ENCODE data around the gene SLC6A6. TPM values are rescaled to one million over a fixed set of nuclear protein-coding genes. Genes with fewer than 3 reads are reported as not detected.

The SLC6A6 gene
- total RNA-seq, 1 donor from 2014 or later = 3.8 TPM

DNA sequence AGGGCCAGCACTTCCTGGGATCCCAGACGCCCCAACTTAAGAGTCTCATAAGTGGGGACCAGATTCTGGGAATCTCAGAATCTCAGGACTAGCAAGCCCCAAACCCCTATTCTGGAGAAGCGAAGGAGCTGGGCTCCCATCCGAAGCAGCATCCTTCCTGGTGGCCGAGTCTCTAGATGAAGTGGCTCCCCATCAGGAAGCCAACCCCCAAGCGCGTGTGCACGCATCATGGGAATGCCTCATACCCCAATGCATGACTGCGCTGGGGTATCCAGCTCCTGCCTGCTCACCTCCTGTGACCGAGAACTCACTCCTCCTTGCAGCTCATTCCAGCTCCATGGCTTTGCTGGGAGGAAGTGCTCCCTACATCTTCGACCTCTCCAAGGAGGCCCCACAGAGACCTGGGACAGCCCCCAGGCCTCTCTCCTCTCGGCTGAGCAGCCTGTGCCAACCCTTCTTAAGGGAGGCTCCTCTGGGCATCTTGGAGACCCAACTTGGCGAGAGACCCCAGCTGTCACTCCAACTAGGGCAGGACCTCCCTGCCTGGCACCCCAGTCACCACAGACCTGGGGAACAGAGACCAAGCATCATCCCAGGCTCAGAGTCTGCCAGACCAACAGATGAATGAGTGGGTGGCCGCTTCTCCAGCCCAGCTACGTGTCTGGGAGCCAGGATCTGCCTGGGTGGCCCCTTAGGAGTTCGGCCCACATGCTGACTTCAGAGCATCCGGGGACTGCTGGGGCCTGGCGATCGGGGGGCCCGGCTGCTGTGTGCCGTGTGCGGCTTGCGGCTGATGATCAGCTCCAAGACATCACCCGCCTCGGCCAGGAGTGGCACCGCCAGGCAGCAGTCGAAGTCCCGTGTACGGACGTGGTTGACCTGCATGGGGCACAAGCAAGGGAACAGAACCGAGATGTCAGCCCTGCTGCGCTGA is 90.8 kb downstream of the SLC6A6 start:
- TF ChIP-seq, protein P1, sequence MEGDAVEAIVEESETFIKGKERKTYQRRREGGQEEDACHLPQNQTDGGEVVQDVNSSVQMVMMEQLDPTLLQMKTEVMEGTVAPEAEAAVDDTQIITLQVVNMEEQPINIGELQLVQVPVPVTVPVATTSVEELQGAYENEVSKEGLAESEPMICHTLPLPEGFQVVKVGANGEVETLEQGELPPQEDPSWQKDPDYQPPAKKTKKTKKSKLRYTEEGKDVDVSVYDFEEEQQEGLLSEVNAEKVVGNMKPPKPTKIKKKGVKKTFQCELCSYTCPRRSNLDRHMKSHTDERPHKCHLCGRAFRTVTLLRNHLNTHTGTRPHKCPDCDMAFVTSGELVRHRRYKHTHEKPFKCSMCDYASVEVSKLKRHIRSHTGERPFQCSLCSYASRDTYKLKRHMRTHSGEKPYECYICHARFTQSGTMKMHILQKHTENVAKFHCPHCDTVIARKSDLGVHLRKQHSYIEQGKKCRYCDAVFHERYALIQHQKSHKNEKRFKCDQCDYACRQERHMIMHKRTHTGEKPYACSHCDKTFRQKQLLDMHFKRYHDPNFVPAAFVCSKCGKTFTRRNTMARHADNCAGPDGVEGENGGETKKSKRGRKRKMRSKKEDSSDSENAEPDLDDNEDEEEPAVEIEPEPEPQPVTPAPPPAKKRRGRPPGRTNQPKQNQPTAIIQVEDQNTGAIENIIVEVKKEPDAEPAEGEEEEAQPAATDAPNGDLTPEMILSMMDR (IDR thresholded peaks at IDR 0.05; ENCODE audit: insufficient read depth, low read length, poor library complexity, severe bottlenecking) = no peak
- Histone ChIP-seq H3K27me3 (ENCODE audit: control insufficient read depth, insufficient read depth, low read length) (peaks cover 5% of the 10 kb centered on the region), H3K36me3 (ENCODE audit: control insufficient read depth, insufficient read depth, low read length) (no peaks in the 10 kb centered on the region), H3K4me3 (ENCODE audit: low read depth, low read length) (no peak overlapping the region)
- DNase-seq (ENCODE audit: low read depth) = no peak

DNA sequence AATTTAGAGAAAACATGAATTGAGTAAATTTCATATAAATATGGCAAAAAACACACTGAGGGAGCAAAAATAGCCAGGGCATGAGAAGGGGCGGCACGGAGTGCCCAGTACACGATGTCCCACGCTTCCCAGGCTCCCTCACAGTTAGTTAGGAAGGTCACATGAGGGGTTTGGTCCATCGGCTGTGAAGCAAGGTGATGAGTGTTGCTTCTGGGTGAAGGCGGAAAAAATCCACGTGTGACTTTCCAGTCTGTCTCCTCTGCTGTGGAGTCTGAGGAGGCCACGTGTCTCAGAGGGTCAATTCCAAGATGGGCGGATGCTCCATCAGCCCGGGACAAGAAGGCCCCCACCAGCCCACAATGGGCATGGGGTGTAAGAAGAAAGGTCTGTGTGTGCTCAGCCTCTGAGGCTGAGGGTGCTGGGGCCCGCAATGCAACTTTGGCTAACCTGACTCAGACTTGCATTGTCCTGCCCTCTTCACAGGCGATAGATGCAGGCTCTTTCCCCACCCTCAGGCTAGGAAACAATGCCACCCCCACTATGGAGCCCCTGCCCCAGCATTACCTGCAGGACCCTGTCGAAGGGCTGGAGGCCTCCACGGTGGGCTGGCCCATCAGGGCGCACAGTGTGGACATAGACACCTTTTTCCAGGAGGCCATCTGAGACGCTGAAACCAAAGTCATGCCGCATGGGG is 92.0 kb downstream of the SLC6A6 start:
- TF ChIP-seq, protein P1 (IDR thresholded peaks at IDR 0.05; ENCODE audit: insufficient read depth, low read length, poor library complexity, severe bottlenecking) = no peak
- H3K4me3 ChIP-seq (ENCODE audit: low read depth, low read length) = no peak overlapping the region
- no peak for DNase-seq (ENCODE audit: low read depth)
- H3K27me3 ChIP-seq (ENCODE audit: control insufficient read depth, insufficient read depth, low read length) = peaks cover 6% of the 10 kb centered on the region
- H3K36me3 ChIP-seq (ENCODE audit: control insufficient read depth, insufficient read depth, low read length) = no peaks in the 10 kb centered on the region

DNA sequence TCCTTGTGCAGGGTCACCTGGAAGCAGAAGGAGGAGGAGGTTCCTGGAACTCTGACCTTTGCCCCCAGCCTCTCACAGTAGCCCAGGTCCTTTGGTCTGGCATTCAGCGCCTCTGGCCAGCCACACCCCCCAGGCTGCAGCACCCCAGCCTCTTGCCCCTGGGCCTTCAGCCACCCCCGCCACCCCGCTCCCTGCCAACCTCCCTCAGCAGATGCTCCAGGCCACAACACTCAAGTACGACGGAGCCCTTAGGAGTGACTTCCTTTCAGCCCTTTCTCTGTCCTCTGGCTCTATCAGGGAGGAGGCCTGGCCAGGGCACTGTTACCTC is 92.5 kb downstream of the SLC6A6 start:
- TF ChIP-seq, protein P1 (IDR thresholded peaks at IDR 0.05; ENCODE audit: insufficient read depth, low read length, poor library complexity, severe bottlenecking) = no peak
- no peak for DNase-seq (ENCODE audit: low read depth)
- Histone ChIP-seq H3K27me3 (ENCODE audit: control insufficient read depth, insufficient read depth, low read length) (peaks cover 6% of the 10 kb centered on the region), H3K4me3 (ENCODE audit: low read depth, low read length) (no peak overlapping the region), H3K36me3 (ENCODE audit: control insufficient read depth, insufficient read depth, low read length) (no peaks in the 10 kb centered on the region)

DNA sequence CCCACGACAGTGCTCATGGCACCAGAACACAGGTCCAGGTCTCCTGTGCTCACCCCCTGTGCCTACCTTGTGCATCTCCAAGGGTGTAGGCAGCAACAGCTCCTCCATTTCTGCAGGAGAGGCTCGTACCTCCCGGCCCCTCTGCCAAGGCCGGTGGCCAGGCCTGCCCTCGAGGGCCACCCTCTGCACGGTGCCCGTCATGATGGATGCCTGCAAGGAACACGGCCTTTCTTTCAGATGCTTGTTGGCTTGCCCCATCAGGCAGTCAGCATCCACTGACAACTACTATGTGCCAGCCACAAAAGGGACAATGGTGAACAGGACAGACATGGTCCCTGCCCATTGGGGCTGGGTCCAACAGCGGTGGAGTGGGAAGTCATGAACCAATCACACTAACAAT is 93.9 kb downstream of the SLC6A6 start:
- peaks cover 6% of the 10 kb centered on the region for H3K27me3 ChIP-seq (ENCODE audit: control insufficient read depth, insufficient read depth, low read length)
- no peak for DNase-seq (ENCODE audit: low read depth)
- TF ChIP-seq, protein P1 (IDR thresholded peaks at IDR 0.05; ENCODE audit: insufficient read depth, low read length, poor library complexity, severe bottlenecking) = no peak
- no peak overlapping the region for H3K4me3 ChIP-seq (ENCODE audit: low read depth, low read length)
- H3K36me3 ChIP-seq (ENCODE audit: control insufficient read depth, insufficient read depth, low read length) = no peaks in the 10 kb centered on the region

DNA sequence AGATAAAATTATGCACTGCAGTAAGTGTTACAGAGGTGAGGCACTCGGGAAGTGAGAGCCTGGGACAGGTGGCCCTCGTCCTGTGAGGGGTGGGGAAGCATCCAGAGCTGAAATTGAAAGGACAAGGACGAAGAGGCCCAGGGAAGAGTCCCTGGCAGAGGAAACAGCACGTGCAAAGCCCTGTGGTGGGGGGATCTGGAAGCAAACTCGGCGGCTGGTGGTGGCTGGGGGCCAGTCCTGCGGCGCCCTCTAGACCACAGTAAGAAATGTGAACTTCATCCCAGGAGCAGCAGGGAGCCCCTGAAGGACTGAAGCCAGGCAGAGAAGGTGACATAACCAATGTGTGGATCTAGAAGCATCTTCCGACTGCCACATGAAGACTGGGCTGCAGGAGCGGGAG is 94.9 kb downstream of the SLC6A6 start:
- no peak for DNase-seq (ENCODE audit: low read depth)
- peaks cover 6% of the 10 kb centered on the region for H3K27me3 ChIP-seq (ENCODE audit: control insufficient read depth, insufficient read depth, low read length)

More for the DNA sequence above, 94.9 kb downstream of the SLC6A6 start:
- TF ChIP-seq, protein P1 (IDR thresholded peaks at IDR 0.05; ENCODE audit: insufficient read depth, low read length, poor library complexity, severe bottlenecking) = no peak
- H3K4me3 ChIP-seq (ENCODE audit: low read depth, low read length) = no peak overlapping the region
- H3K36me3 ChIP-seq (ENCODE audit: control insufficient read depth, insufficient read depth, low read length) = no peaks in the 10 kb centered on the region
